Fibroblast of mammary gland (primary cell): ENCODE data around the gene ABHD4.
"Not testable (repeated sequence)": the region's sequence is repeated elsewhere in the genome, so short reads cannot be mapped to it uniquely, and the experiment has no call there.

Source experiments
- DNase-seq: peaks from one replicate; pipeline ENCODE4 v3.0.0-alpha.2; 2010; ENCODE audit warnings: low read depth
- H3K4me3 ChIP-seq: 2 replicates; pipeline ENCODE4 v1.5.1; 2011; ENCODE audit warnings: low read depth, mild to moderate bottlenecking, low read length, moderate library complexity; ENCODE audit not compliant: control insufficient read depth
- CTCF ChIP-seq: conservative IDR thresholded peaks from 2 replicates; pipeline ENCODE4 v1.5.1; 2011; ENCODE audit warnings: low read depth, low read length, inconsistent platforms; ENCODE audit not compliant: control insufficient read depth, insufficient read depth

The ABHD4 gene

DNA sequence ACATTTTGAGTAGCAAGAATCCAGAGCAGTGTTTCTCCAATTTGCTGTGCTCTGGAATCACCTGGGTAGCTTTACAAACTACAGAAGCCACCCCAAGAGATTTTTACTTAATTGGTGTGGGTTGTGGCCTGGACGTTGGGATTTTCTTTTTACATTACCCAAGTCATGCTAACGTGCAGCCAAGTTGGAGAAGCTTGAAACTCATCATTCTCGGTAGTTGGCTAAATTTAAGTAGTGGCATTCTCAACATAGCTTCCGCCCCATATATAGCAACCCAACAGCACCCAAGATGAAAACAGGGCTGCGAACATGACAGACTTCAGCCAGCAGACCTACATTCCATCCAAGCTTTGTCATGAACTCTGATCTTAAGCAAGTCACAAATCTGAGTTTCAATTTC lies 34.1 kb upstream of the ABHD4 start:
- TF ChIP-seq CTCF, result no peak
- DNase-seq, result no peak
- no peak overlapping the region for H3K4me3 ChIP-seq

- TF ChIP-seq CTCF, result no peak
- no peak overlapping the region for H3K4me3 ChIP-seq
- DNase-seq, result no peak
Observed at GRCh38 chr14:22564463-22564862, 33.6 kb upstream of the ABHD4 start.

- DNase-seq, result no peak
- TF ChIP-seq CTCF, result no peak
- H3K4me3 ChIP-seq, result no peak overlapping the region
Observed at GRCh38 chr14:22565391-22565945, 32.6 kb upstream of the ABHD4 start.

- not testable (repeated sequence) for H3K4me3 ChIP-seq, DNase-seq
Observed at GRCh38 chr14:22566266-22566665, 31.8 kb upstream of the ABHD4 start.

- no peak overlapping the region for H3K4me3 ChIP-seq
- TF ChIP-seq CTCF, result no peak
- no peak for DNase-seq
Observed at GRCh38 chr14:22566845-22567244, 31.3 kb upstream of the ABHD4 start.

DNA sequence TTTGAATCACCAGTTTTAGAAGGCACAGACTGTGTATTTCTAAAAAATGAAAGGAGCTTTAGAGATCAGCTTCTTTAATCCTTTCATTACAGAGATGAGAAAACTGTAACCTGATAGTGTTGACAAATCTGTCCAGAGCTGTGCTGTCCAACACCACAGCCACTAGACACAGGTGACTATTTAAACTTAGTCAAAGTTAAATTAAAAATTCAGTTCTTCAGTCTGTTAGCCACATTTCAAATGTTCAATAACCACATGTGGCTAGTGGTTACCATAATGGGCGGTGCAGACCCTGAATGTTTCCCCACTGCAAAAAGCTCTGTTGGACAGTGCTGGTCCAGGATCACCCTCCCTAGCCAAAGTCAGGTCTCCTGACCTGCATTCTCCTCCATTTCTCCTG lies 30.7 kb upstream of the ABHD4 start:
- H3K4me3 ChIP-seq, result no peak overlapping the region
- no peak for DNase-seq
- no peak for TF ChIP-seq CTCF

DNA sequence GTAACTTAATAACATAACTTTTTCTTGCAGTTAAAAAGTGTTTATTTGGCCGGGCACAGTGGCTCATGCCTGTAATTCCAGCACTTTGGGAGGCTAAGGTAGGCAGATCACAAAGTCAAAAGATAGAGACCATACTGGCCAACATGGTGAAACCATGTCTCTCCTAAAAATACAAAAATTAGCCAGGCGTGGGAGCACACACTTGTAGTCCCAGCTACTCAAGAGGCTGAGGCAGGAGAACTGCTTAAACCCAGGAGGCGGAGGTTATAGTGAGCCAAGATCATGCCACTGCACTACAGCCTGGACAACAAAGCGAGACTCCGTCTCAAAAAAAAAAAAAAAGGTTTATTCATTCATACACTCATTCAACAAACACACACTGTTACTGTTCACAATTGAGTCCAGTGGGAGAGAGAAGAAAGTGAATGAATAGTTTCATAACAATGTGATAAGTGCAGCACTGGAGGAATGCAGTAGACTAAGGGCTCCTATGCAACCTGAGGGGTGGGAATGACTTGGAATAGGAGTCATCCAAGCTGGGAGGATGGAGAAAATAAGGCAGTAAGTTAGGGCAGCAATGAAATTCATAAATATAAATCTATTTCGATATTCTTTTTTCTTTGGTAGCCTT lies 28.9 kb upstream of the ABHD4 start:
- TF ChIP-seq CTCF, result no peak
- DNase-seq, result no peak
- no peak overlapping the region for H3K4me3 ChIP-seq
